Left renal pelvis (tissue), 4 donors: Measurements from ENCODE around the gene DNAH1. TPM values are rescaled to one million over a fixed set of nuclear protein-coding genes. Genes with fewer than 3 reads are reported as not detected.

ENCODE experiments used
- DNase-seq, 4 donors: peaks; one replicate each; pipeline ENCODE4 v3.0.0-alpha.2; 2013; ENCODE audit warnings: low read depth in 4 of 4, low spot score in 3 of 4
- polyA plus RNA-seq, 4 donors: library from polyadenylated mRNA; unstranded; fragments of 120-200 nt; gene quantifications; one replicate each; pipeline ENCODE4 v1.2.1, GENCODE V29; 2013; ENCODE audit not compliant: insufficient read length in 4 of 4

DNAH1 gene
- polyA plus RNA-seq, 4 donors: 5.6 to 12.7 (median 7.7) TPM

DNA sequence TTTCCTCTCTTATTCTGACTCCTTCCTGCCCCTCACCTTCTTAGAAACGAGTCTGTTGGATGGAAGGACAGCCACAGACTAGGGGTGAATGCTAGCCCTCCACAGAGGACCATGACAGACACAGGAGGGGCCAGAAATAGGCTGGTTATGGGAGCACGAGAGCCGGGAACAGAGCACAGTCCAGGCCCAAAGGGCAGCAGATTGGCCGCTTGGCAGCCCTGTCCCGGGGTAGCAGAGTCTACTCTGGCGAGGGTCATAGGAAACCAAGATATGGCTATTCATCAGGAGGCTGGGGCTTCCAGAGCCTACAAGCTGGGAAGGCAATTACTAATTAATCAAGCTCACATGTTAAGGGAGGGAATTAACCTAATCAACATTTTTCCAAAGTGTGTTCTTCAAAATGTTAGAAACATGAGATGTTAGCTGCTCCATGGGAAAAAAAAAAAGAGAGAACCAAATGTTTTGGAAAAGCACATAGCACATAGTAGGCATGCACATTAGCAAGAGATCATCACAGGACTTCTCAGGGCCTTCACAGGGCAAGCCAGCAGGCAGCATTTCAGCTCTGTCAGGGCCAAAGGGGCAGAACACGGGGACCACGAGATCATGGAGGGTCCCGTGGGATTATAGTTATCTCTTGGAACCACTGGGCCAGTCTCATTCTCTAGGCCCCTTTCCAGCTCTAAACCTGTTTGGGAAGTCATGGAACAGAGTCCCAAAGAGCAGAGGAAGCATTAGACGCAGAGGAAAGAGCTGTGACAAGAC lies 115.5 kb downstream of the DNAH1 start:
- DNase-seq: no peak

DNA sequence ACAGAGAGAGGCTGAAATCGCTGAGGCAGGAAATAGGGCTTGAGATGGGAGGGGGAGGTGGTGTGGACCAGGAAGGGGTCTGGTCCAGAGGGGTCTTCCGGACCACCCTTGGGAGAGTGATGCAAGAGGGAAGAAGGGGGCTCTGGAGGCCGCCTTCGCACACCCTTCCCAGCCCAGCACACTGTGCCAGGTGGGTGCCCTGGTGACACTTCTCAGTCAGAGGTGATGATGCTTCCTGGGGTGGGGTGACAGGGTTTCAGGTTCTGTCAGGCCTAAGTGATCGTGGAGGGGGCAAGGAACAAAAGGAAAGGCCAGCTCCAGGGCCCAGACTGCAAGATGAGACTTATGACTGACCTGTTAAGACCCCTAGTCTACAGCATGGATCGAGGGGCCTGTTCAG lies 116.1 kb downstream of the DNAH1 start:
- DNase-seq: no peak

DNA sequence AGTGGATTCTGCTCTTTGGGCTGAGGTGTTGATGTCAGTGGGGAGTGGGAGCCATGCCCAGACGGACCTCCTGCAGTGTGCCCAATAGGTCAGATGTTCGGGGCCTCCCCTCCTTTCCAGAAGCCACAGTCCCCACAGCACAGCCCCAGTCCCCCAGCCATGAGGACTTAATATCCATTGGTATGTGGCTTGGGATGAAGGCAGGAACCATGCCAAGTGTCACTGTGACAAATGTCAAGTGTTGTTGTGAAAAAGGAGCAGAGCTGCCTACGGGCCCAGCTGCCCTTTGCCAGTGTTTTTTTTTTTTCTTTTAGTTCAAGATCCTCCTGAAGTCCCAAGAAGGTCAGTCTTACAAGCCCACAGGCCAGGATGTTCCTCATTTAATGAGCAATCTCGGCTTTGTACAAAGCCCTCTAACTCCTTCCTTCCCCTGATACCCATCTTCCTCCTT lies 116.6 kb downstream of the DNAH1 start:
- no peak for DNase-seq

DNA sequence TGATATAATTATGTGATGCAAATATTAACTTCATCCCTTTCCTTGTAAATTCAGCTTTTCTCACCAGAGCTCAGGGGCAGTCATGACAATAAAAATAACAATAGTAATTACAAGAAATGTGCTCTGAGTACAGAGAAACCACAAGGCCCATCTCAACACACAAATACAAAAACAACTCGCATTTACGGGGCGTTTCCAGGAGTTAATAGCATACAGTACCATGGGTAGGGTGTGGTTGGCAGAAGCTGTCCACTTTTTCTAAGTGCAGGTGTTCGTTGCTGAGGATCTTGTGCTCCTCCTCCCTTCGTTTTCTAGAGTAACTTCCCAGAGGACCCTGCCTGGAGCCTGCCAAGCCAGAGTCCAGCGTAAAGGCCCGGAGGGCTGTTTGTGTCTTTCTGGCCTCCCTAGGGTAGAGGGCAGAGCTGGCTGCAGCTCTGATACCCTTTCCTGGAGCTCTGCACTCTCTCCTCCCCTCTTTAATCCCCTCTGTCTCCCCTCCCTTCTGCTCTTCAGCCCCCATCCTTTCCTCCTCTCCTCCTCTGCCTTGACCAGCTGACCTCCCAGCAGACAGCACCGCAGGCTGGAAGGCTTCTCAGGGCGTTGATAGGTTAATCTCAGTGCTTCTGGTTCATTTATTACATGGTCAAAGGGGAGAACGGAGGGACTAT lies 117.3 kb downstream of the DNAH1 start:
- no peak for DNase-seq

DNA sequence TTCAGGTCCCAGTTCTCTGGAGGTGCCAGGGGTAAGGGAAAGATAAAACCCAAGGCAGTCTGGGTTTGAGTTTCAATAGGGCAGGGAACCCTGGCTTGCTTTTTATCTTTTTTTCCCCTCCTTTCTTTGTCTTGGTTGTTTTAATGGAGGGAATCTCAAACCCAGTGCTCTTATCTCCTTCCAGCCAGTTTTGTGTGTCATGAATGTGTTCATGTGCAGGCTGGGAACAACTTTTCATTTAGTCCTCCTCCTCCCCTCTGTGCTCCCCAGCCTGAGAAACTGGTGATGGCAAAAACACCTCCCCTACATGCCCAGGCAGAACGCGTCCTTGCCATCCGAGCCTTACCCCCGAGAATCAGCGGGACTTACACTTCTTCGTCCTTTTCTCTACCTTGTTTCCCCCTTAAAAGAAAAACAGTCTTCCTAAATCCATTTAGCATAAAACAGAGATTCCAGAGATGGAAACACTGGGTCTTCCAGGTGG lies 117.9 kb downstream of the DNAH1 start:
- no peak for DNase-seq

DNA sequence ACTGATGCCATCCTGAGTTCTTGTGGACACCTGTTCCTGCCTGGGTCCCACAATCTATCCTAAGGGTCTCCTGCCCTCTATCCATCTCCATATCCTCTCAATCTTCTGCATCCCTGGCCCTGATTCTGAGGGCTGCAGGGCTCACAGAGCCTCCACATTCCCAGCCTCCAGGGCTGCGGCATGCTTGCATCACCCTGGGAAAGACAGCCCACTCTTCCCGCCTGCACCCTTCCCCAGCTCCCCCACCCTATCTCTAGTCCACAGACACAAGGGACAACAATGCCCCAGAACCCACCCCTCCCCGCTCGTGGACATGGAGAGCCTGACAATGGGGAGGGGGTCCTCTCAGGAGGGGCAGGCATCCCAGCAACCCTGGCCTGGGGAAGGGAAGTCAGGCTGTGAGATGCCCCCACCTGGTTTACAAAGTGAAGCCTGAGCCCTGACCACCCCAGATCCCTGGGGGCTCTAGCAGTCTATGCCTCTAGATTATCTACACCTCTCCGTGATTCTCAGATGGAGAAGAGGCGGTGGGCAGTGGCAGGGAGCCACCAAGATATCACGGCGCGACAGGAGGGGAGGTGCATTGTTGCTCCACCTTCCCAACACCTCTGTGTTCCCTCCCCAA lies 118.5 kb downstream of the DNAH1 start:
- no peak for DNase-seq

DNA sequence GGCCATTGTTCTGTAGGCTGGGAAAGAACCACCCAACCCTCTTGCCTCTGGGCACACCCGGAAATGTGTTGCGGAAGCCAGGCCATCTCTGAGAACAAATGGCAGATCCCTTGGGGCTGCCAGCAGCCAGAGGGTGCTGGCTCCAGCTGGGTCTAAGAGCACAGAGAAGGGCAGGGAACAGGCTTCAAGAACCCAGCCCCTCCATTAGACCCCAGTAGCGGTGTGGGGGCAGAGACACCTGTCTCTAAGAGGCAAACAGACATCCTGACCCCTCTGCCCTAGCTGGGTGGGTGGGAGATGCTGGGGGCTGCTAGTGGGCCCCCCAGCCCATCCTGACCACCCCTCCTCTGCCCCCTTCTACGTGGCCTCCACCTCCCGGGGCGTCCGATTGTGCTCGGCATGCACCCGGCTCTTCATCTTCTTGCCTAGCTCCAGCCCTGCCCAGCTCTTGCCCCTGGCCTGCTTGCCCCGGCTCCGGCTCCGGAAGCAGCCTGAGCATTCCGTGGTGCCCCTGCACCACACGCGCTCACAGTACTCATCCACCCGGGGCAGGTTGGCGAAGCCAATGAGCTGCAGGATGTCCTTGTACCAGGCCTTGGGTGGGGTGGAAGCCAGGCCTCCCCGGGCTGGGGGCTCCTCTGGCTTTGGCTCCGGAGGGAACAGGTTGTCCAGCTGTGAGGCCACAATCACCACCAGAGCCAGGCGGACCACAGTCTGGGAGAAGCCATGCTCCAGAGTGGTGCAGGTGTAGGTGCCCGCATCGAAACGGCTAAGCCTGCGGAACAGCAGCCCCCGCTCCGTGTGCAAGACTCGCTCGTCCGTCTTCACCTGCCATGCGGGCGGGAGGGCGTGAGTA lies 119.4 kb downstream of the DNAH1 start:
- no peak for DNase-seq

DNA sequence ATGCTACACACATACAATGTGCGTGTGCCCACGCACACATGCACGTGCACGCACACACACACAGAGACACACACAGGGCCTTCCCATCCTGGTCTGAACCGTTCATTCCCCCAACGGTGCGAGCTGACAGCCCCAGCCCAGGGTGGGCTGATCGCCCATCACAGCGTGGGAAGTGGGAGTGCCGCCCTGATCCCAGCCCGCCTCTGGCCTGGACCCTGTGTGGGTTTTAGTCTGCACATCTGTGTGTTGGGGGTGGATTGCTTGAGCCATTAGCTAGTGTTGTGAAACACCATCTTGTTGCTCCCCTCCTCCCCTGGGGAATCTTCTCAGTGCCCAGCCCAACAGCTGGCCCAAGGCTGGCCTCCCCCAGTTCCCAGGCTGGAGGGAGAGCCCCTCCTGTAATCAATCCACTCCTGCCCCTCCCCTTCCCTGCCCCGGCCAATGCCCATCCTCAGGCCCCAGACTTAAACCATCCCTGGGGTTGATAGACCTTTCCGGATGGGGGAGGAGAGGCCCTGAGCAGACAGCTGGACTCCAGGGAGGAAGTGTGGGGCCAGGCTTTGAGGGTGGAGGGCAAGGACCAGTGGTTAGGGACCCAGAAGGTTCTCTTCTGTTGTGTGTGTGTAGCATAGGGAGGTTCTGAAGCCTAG lies 120.5 kb downstream of the DNAH1 start:
- peak in 1 of 4 donors; percentile 53 for DNase-seq

DNA sequence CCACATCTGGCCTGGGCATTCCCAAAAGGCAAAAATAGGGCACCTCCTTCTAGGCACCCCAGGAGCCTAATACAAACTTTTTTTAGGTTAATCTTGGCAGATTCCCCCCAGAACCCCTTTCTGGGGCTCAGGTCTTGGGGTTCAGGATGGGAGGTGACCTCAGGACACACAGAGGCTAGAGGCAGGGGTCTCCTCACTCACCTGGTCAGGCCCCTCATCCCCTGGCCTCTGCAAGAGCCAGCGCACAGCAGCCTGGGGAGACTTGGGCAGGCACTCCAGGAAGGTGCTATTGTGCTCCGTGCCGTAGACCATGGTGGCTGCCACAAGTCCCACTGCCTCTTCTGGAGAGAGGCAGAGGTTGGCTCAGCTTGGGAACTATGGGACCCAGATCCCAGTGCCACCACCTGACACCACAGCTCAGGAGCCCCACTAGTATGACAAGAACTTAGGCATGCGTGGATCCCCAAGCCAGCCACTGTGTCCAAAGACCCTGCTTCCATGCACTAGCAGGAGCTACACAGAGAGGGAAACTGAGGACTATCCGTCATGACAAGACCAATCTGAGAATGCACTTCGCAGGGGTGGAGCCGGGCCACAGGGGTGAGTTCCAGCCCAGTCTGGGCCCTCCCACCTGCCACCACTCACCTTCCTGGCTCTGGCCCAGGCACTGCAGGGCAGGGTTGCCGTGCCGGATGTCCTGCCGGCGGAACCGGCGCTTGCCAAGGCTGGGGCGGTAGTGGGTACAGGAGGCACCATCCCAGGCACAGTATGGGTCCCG lies 121.4 kb downstream of the DNAH1 start:
- no peak for DNase-seq

DNA sequence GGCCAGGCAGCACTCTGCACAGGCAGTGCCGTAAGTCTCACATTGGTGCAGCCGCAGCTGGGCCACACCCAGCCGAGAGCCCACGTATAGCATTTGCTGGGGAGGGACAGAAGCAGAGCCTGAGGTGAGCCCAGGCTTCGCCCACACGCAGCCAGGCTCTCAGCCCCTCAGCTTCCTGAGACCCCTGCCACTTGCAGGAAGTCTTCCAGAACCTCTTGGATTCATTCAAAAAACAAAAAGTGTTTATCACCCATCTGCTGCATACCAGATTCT lies 121.9 kb downstream of the DNAH1 start:
- DNase-seq: no peak

DNA sequence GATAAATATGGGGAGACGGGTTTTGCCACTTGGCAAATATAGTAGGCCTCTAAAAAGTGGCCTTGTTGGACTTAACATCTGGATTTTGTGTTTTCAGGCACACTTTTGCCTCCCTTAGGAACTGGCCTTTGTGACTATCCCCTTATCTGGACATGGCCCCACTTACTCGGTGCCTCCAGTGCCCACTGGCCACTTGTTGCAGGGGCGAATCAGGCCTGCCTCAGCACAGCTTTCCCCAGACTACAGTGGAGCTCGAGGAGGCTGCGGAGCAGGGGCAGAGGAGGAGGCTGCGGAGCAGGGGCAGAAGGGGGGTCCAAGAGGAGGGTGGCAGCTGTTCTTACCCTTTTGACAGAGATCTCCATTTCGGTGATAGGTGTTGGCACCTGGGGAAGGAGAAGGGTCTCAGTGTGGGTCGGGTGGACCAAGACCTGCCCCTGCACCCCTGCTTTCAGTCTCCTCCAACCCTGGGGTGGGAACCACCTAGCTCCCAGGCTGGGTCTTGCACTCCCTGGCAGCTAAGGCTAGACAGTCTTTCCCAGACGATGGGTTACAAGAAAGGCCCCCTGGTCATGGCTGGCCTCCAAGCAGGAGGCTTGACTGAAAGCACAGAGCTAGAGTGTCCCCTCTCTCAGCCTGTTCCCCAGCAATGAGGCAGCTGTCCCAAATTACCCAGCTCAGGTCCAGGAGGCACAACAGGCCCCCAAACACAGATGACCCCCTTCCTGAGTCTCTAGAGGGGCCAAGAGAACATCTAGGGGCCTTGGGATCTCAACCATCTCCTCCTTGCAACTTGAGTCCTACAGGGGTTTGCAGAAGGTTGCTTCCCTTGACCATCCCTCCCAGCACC lies 122.7 kb downstream of the DNAH1 start:
- no peak for DNase-seq

DNA sequence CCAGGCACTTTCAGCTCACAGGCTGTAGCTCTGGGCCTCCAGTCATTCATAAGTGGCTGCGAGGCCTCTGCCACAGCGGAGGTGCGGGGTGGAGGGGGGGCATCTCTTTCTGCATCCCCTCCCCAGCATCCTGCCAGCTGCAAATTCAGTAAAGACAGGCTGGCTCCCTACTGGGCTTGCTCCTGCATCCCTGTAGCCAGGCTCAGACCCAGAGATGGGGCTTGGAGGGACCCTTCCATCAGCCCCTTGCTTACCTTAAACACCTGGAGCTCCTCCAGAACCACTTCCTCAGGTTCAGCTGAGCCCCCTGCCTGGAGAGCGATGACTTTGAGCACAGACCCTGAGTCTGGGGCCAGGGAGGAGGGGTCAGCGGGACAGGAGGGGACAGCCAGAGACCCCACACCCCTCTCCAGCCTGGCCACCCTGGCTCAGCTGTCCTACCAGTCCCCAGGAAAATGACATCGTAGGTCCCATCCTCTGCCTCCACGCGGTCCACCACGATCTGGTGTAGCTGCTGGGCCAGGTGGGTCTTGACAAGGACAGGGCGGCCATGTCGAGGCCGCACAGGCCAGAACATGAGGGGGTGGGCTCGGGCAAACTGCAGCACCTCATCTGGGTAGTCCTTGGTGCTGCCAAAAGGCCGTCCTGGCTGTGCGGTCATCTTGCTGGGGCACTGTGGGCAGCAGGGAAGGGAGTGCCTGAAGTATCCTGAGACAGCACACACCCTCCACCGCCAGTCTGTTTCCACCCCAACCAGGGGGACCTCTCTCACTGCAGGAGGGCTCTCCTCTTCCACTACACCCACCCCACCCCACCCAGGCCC lies 123.5 kb downstream of the DNAH1 start:
- no peak for DNase-seq

DNA sequence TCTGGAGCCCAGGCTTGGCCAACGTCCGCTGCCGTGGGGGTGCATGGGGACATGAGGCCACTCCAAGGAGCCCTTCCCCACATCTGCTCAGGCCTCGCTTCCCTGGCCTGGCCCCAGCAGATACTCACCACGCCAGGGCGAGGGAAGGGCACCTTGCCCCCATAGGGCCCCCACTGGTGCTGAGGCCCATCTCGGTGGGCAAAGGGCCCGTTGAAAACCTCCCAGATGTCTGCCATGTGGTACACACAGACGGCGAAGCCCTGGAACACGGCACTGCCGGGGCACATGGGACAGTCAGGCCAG lies 124.1 kb downstream of the DNAH1 start:
- DNase-seq: no peak

DNA sequence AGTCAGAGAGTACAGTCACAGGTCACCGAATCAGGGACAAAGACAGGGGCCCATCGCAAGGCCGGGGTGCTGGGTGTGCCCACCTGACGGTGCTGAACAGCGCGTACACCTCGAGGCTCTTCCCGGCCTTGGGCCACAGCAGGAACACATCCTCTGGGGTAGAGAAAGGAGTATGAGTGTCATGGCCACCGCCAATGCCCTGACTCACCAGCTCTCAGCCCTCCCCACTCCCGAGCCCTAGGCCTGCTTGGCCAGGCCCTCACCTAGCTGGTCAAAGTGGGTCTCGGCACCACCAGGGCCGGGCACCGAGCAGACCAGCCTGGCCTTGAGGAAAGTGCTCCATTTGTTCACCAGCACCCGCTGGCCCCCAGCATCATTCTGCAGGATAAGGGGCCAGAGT lies 124.6 kb downstream of the DNAH1 start:
- no peak for DNase-seq

DNA sequence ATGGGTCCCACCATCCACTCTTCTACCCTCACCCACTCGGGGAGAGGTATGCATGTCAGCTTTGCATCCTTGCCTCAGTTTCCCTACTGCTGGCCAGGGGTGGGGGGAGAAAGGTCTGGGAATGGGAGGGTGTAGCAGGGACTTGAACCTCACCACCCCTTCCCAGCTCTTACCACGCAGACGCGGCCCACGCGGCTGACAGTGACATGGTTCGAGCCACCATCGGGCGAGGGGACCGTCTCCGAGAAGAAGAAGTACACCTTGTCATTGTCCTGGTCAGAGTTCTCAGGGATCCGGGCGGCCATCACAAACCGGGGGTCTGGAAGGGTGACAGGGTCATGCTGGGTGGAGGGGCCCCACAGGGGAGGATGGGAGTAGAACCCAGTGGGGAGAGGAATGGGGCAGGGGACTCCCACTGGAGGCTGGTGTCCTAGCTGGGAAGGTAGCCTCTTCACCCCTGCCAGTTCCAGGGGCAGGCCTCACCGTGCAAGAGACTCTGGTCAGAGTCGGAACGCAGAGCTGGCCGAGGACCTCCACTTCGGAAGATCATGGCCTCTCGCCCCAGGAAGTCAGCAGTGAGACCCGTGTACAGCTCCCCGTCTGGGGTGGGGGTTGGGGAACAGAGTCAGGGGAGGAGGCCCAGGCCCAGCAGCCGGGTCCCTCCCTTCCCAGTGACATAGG lies 125.1 kb downstream of the DNAH1 start:
- DNase-seq: no peak

DNA sequence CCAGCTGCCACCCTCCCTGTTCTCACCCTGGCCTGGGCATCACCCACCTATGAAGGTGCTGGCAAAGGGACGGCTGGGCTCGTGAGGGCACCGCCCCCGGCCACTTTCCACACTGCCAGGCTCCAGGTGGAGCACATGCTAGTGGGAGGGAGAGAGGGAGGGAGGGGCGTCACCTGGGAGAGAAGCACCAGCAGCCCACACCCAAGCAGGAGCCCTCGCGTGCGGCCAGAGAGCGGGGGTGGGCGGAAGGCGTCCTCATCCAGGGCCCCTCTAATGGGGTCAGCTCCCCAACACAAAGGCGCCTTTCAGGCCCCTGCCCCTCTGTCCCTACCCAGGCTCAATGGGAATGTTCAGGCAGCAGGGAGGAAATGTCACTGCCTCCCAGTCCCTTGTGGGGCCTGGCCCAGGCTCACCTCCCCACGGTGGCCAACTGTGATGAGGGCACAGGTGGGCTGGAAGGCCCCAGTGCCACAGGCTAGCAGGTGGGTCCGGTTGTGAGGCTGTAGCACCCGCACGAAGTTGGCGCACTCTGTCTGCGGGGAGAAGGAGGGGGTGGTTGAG lies 125.7 kb downstream of the DNAH1 start:
- DNase-seq: no peak
